HG03575 (cell line): Measurements from ENCODE around the gene U2AF2.

Experiments used
- ATAC-seq: cut with Tn5 transposase; IDR thresholded peaks from one replicate; pipeline ENCODE4 v1.9.1; 2021; ENCODE audit not compliant: unreplicated experiment, insufficient number of reproducible peaks, low FRiP score; ENCODE audit errors: extremely low read depth

U2AF2 gene

GRCh38 chr19:55681131-55682092 is 26.6 kb downstream of the U2AF2 start:
- ATAC-seq: no peak

- no peak for ATAC-seq
Measured at GRCh38 chr19:55683449-55684261, 28.8 kb downstream of the U2AF2 start.

- no peak for ATAC-seq
Measured at GRCh38 chr19:55684946-55685681, 30.3 kb downstream of the U2AF2 start.

GRCh38 chr19:55685776-55686175 is 30.9 kb downstream of the U2AF2 start:
- ATAC-seq: no peak

GRCh38 chr19:55686311-55687050 is 31.6 kb downstream of the U2AF2 start:
- ATAC-seq: no peak

GRCh38 chr19:55687281-55688201 is 32.7 kb downstream of the U2AF2 start:
- no peak for ATAC-seq

- no peak for ATAC-seq
Measured at GRCh38 chr19:55688422-55689218, 33.8 kb downstream of the U2AF2 start.

GRCh38 chr19:55689411-55690108 is 34.7 kb downstream of the U2AF2 start:
- ATAC-seq: no peak

GRCh38 chr19:55690109-55690768 is 35.4 kb downstream of the U2AF2 start:
- ATAC-seq: no peak

- no peak for ATAC-seq
Measured at GRCh38 chr19:55690769-55691545, 36.1 kb downstream of the U2AF2 start.

- no peak for ATAC-seq
Measured at GRCh38 chr19:55691561-55692481, 37.0 kb downstream of the U2AF2 start.

- ATAC-seq: no peak
Measured at GRCh38 chr19:55692681-55693081, 37.8 kb downstream of the U2AF2 start.

GRCh38 chr19:55693336-55693974 is 38.6 kb downstream of the U2AF2 start:
- no peak for ATAC-seq

- no peak for ATAC-seq
Measured at GRCh38 chr19:55694241-55694655, 39.4 kb downstream of the U2AF2 start.
